Gastroesophageal sphincter (tissue), 3 donors: ENCODE results near the gene DDHD1.

Experiments used
- EP300 ChIP-seq: sonication (generic); formaldehyde crosslinking; IDR thresholded peaks from one replicate; pipeline ENCODE4 v1.6.1; 2017; ENCODE audit warnings: antibody characterized with exemption, mild to moderate bottlenecking
- POLR2A ChIP-seq, 2 donors: fragments of 450-650 bp; IDR thresholded peaks; one replicate each; pipeline ENCODE4 v1.6.1; 2017; ENCODE audit warnings: antibody characterized with exemption in 2 of 2, mild to moderate bottlenecking in 2 of 2, moderate library complexity in 1 of 2
- POLR2AphosphoS5 ChIP-seq: sonication (generic); formaldehyde crosslinking; IDR thresholded peaks from one replicate; pipeline ENCODE4 v1.6.1; 2017; ENCODE audit warnings: antibody characterized with exemption
- TF ChIP-seq, protein P1 (sequence below), 4 experiments: fragments of 200-600 bp in 2 of 4; fragments of 450-650 bp in 2 of 4; sonication (generic) in 1 of 4; IDR thresholded peaks; one replicate each; pipeline ENCODE4 v1.5.1; 2017 to 2019; ENCODE audit warnings: antibody characterized with exemption in 4 of 4, mild to moderate bottlenecking in 2 of 4, moderate library complexity in 2 of 4

DNA sequence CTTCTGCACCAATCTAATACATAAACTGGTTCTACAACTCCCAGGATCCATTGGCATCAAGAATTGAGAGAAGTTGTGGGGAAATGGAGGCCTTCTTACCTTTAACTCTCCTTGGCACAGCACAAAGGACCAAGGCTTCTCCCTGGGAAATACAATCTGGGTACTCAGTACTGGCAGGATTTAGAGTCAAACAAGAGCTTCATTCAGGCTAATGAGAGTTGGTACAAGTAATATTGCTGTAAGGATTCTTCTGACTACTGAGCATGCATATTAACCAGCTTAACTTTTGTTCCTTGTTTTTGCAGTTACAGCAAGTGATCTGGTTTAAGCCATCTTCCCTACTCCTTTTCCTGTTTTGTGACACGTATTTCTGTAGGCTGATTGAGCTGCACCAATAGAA, 126.1 kb downstream of the DDHD1 start:
- TF ChIP-seq, protein P1, sequence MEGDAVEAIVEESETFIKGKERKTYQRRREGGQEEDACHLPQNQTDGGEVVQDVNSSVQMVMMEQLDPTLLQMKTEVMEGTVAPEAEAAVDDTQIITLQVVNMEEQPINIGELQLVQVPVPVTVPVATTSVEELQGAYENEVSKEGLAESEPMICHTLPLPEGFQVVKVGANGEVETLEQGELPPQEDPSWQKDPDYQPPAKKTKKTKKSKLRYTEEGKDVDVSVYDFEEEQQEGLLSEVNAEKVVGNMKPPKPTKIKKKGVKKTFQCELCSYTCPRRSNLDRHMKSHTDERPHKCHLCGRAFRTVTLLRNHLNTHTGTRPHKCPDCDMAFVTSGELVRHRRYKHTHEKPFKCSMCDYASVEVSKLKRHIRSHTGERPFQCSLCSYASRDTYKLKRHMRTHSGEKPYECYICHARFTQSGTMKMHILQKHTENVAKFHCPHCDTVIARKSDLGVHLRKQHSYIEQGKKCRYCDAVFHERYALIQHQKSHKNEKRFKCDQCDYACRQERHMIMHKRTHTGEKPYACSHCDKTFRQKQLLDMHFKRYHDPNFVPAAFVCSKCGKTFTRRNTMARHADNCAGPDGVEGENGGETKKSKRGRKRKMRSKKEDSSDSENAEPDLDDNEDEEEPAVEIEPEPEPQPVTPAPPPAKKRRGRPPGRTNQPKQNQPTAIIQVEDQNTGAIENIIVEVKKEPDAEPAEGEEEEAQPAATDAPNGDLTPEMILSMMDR (IDR thresholded peaks at IDR 0.05): no peak
- no peak for TF ChIP-seq EP300
- no peak for TF ChIP-seq POLR2A (IDR thresholded peaks at IDR 0.05)
- no peak for TF ChIP-seq POLR2AphosphoS5
